Testis (tissue), 3 donors: Measurements from ENCODE around the gene SPDYE6. TPM values are rescaled to one million over a fixed set of nuclear protein-coding genes. Genes with fewer than 3 reads are reported as not detected.

Experiments
- DNase-seq: peaks from one replicate; pipeline ENCODE4 v3.0.0-alpha.2; 2019
- H3K27ac ChIP-seq, 2 donors: fragments of 200-600 bp; sonication (generic); one replicate each; pipeline ENCODE4 v1.5.1; 2019
- H3K27me3 ChIP-seq: fragments of 200-600 bp; sonication (generic); one replicate; pipeline ENCODE4 v1.5.1; 2019
- H3K36me3 ChIP-seq: fragments of 200-600 bp; sonication (generic); one replicate; pipeline ENCODE4 v1.5.1; 2017; ENCODE audit warnings: low read depth; ENCODE audit errors: missing control alignments
- H3K4me1 ChIP-seq: fragments of 200-600 bp; sonication (generic); one replicate; pipeline ENCODE4 v1.5.1; 2019
- H3K4me3 ChIP-seq, 2 donors: fragments of 200-600 bp; sonication (generic); one replicate each; pipeline ENCODE4 v1.5.1; 2017 to 2019
- H3K9me3 ChIP-seq: fragments of 200-600 bp; sonication (generic); one replicate; pipeline ENCODE4 v1.5.1; 2017
- CTCF ChIP-seq, 3 experiments: fragments of 450-650 bp in 2 of 3; fragments of 200-600 bp in 1 of 3; sonication (generic) in 1 of 3; IDR thresholded peaks; one replicate each; pipeline ENCODE4 v1.5.1; 2016 to 2019; ENCODE audit warnings: antibody characterized with exemption in 3 of 3, mild to moderate bottlenecking in 2 of 3, moderate library complexity in 1 of 3
- POLR2A ChIP-seq: fragments of 450-650 bp; IDR thresholded peaks from one replicate; pipeline ENCODE4 v1.6.1; 2017; ENCODE audit warnings: antibody characterized with exemption, mild to moderate bottlenecking, moderate library complexity
- WGBS, 2 donors: methylation state at CpG; one replicate each; pipeline ENCODE4 v1.1.5; 2018; 5-methylcytosine and 5-hydroxymethylcytosine counted together
- intact Hi-C: fragments of 100-400 bp; cut with DNase I; formaldehyde crosslinking; loops from one replicate; pipeline ENCODE4 v1.15.1; 2023; ENCODE audit warnings: low total_unique reads
- polyA plus RNA-seq: library from polyadenylated mRNA; stranded (reverse); fragments of 350-450 nt; fragmentation: Illumina TruSeq; extraction: RNeasy Lipid Tissue Mini Kit (QIAGEN cat#74804); gene quantifications from one replicate; pipeline ENCODE4 v1.2.3, GENCODE V29; 2014; ENCODE audit warnings: low read depth, low replicate concordance; ENCODE audit not compliant: insufficient read depth
- total RNA-seq, 2 donors: library from RNA; depleted of rRNA; stranded (reverse); fragments of >200 nt; gene quantifications; one replicate each; pipeline ENCODE4 v1.2.3, GENCODE V29; 2016

The SPDYE6 gene
- total and polyA plus RNA-seq, 3 donors from 2014 or later = 2.3 to 6.7 (median 5.2) TPM

DNA sequence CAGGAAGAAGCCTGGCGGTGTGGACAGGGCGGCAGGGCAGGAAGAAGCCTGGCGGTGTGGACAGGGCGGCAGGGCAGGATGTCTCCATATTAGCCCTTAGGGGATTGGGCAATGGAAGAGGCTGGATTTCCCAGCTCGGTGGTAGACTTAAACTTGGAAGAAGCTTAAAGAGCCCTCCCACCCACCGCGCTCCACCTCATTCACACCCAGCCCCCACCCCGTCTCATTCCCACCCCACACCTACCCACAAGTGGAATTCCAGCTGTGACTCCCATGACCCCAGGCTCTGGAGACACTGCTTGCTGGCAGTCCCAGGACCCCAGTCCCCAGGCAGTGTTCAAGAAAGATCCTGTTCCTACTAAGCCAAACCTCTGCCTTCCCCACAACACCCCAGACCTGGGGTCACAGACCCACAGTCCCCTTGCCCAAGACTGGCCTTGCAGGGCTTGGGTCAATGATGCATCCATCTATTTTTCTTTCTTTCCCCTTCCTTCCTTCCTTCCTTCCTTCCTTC, 34.0 kb downstream of the SPDYE6 start:
- WGBS, 2 donors = 51 to 68% methylated on average over 8 of the region's 8 CpGs
- no peaks in the 10 kb centered on the region for H3K4me1 ChIP-seq
- intact Hi-C loops = no loop called here
- H3K36me3 ChIP-seq = no peaks in the 10 kb centered on the region
- no peaks in the 10 kb centered on the region for H3K9me3 ChIP-seq
- no peak for TF ChIP-seq POLR2A
- no peak for TF ChIP-seq CTCF (IDR thresholded peaks at IDR 0.05)
- DNase-seq = peak; percentile 13
- H3K4me3 ChIP-seq = no peak overlapping the region
- H3K27ac ChIP-seq = no peak overlapping the region
- no peaks in the 10 kb centered on the region for H3K27me3 ChIP-seq

- Histone ChIP-seq H3K4me1 (no peaks in the 10 kb centered on the region), H3K27ac (no peak overlapping the region), H3K4me3 (peak overlapping the region in 1 of 2 donors; percentile 18), H3K36me3 (no peaks in the 10 kb centered on the region), H3K9me3 (no peaks in the 10 kb centered on the region), H3K27me3 (no peaks in the 10 kb centered on the region)
- peak; percentile 16 for DNase-seq
- 19 to 28% methylated on average over 40 to 70 of the region's 73 CpGs for WGBS, 2 donors
- intact Hi-C loops = no loop called here
- TF ChIP-seq POLR2A = no peak
- no peak for TF ChIP-seq CTCF (IDR thresholded peaks at IDR 0.05)
Measured at GRCh38 chr7:102321351-102322201, 34.7 kb downstream of the SPDYE6 start.

- 69 to 72% methylated on average over 22 to 36 of the region's 37 CpGs for WGBS, 2 donors
- H3K36me3 ChIP-seq = no peaks in the 10 kb centered on the region
- no peaks in the 10 kb centered on the region for H3K9me3 ChIP-seq
- DNase-seq = peak; percentile 13
- intact Hi-C loops = no loop called here
- TF ChIP-seq POLR2A = no peak
- TF ChIP-seq CTCF (IDR thresholded peaks at IDR 0.05) = no peak
- no peak overlapping the region for H3K27ac ChIP-seq
- peak overlapping the region in 1 of 2 donors; percentile 18 for H3K4me3 ChIP-seq
- H3K27me3 ChIP-seq = no peaks in the 10 kb centered on the region
- H3K4me1 ChIP-seq = no peaks in the 10 kb centered on the region
Measured at GRCh38 chr7:102320601-102321350, 35.5 kb downstream of the SPDYE6 start.

- H3K27ac ChIP-seq = no peak overlapping the region
- no peaks in the 10 kb centered on the region for H3K4me1 ChIP-seq
- H3K9me3 ChIP-seq = no peaks in the 10 kb centered on the region
- H3K4me3 ChIP-seq = no peak overlapping the region
- intact Hi-C loops = no loop called here
- DNase-seq = no peak
- no peaks in the 10 kb centered on the region for H3K27me3 ChIP-seq
- H3K36me3 ChIP-seq = no peaks in the 10 kb centered on the region
- TF ChIP-seq POLR2A (no peak), CTCF (IDR thresholded peaks at IDR 0.05) (no peak)
- 90 to 96% methylated on average over 13 to 14 of the region's 14 CpGs for WGBS, 2 donors
Measured at GRCh38 chr7:102320181-102320580, 36.1 kb downstream of the SPDYE6 start.
